ENCODE measurements around the gene RFX7. TPM values are rescaled to one million over a fixed set of nuclear protein-coding genes. Genes with fewer than 3 reads are reported as not detected.
A peak's percentile ranks its signal among the peaks of the same experiment; 100 is the strongest.

Gene RFX7
- total RNA-seq = 57.2 and 61.2 TPM in 2 replicates
- long read RNA-seq, partial matches to known transcripts = 0 of 9 reads
- long read RNA-seq, other reads (novel, unspliced or antisense) = 9 of 9 reads

DNA sequence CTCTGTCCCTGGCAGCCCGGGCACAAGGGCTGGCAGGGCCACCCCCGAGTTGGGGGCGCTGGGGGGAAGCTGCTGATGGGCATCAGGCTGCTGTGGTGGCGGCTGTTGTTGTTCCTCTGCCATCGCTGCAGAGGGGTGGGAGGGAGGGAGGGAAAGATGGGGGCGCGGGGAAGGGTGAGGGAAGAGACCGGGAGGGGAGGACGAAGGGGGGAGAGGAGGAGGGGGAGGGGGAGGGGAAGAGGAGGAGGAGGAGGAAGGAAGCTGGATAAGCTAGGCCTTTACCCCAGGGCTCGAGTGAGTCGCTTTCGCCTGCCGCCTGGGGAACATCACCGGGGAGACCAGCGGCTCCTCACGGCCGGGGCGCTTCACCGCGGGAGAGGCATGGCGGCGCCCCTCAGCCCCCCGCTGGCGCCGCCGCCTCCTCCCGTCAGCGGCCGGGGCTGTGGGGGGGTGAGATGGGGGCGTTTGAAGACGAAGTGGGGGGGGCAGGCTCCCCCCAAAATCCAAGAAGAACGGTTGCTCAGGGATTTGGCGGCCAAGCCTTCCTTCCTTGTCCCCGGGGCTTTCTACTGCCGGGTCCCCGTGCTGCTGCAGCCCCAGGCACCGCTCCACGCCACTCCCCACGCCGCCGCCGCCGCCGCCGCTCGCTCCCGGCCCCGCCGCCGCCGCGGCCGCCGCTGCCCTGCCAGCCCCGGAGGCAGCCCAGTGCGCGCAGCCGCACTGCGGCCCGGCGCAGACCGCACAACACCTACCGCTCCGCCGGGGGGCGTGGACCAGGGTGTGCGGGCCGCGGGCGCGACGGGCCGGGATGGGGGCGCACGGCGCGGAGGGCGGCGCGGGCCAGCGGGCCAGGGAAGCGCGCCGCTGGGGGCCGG lies at the start of gene RFX7:
TSS of gene RFX7 (minus strand) at position 717 of the 875 bp plus-strand sequence. CDS start at position 123, 594 bp downstream.
- TF ChIP-seq, protein P1, sequence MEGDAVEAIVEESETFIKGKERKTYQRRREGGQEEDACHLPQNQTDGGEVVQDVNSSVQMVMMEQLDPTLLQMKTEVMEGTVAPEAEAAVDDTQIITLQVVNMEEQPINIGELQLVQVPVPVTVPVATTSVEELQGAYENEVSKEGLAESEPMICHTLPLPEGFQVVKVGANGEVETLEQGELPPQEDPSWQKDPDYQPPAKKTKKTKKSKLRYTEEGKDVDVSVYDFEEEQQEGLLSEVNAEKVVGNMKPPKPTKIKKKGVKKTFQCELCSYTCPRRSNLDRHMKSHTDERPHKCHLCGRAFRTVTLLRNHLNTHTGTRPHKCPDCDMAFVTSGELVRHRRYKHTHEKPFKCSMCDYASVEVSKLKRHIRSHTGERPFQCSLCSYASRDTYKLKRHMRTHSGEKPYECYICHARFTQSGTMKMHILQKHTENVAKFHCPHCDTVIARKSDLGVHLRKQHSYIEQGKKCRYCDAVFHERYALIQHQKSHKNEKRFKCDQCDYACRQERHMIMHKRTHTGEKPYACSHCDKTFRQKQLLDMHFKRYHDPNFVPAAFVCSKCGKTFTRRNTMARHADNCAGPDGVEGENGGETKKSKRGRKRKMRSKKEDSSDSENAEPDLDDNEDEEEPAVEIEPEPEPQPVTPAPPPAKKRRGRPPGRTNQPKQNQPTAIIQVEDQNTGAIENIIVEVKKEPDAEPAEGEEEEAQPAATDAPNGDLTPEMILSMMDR (conservative IDR thresholded peaks at IDR 0.05) = peak; percentile 29
- Mint-ChIP-seq H3K27ac (ENCODE audit: unreplicated experiment) (peak within 1 kb of the TSS; percentile 91), H3K36me3 (ENCODE audit: low read depth) (peaks cover 5% of the 10 kb centered on the region), H3K27me3 (ENCODE audit: low read depth) (no peaks in the 10 kb centered on the region), H3K4me3 (peak within 1 kb of the TSS; percentile 100), H3K4me1 (peaks cover 47% of the 10 kb centered on the region), H3K9me3 (peaks cover 5% of the 10 kb centered on the region)
- peak; percentile 77 for DNase-seq (ENCODE audit: low read depth, low spot score)

DNA sequence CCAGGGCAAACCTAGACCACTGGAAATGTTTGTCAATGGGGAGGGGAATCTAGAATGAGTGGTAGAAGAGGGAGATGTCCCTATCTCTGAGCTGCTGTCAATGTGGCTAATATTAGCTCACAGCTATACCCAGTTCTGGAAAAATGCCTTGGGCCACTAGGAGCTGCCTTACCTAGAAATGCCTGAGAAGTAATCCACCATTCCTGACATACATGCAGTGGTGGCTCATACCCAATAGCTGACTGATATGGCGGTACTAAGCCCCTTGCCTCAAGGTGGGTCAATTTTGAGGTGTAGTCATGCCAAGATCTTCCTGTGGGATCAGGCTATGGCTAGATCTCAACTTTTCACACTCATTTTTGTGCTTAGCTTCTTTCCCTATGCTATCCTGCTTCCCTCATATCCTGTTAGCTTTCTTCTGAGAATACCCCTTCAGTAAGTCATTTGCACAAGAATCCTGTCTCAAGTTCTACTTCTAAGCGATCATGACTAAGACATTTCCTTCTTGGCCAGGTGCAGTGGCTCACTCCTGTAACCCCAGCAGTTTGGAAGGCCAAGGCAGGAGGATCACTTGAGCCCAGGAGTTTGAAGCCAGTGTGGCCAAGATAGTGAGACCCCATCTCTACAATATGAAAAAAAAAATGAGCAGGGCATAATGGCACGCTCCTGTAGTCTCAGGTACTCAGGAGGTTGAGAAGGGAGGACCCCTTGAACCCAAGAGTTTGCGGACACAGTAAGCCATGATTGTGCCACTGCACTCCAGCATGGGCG lies 49.1 kb upstream of the RFX7 start:
- no peaks in the 10 kb centered on the region for H3K36me3 Mint-ChIP-seq (ENCODE audit: low read depth)
- no peak overlapping the region for H3K4me3 Mint-ChIP-seq
- H3K4me1 Mint-ChIP-seq = no peaks in the 10 kb centered on the region
- peaks cover 2% of the 10 kb centered on the region for H3K9me3 Mint-ChIP-seq
- no peaks in the 10 kb centered on the region for H3K27me3 Mint-ChIP-seq (ENCODE audit: low read depth)
- no peak overlapping the region for H3K27ac Mint-ChIP-seq (ENCODE audit: unreplicated experiment)
- no peak for DNase-seq (ENCODE audit: low read depth, low spot score)
- TF ChIP-seq, protein P1 (conservative IDR thresholded peaks at IDR 0.05) = no peak

DNA sequence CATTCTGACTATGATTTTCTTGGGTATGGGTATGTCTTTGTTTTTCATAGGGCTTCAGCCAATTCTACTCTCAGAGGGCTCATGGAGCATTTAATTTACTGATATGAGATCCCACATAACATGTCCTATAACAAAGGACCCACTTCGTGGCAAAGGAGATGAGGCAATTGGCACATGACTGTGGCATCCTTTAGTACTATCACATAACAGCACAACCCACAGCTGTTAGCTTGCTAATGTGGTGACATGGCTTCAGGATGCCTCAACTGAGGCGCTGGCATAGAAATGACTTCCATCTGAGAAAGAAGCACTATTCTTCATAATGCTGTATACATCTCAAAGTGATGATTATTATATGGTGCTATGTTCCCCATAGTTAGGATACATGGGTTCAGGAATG lies 48.1 kb upstream of the RFX7 start:
- H3K4me3 Mint-ChIP-seq = no peak overlapping the region
- no peaks in the 10 kb centered on the region for H3K36me3 Mint-ChIP-seq (ENCODE audit: low read depth)
- no peaks in the 10 kb centered on the region for H3K27me3 Mint-ChIP-seq (ENCODE audit: low read depth)
- DNase-seq (ENCODE audit: low read depth, low spot score) = no peak
- H3K9me3 Mint-ChIP-seq = peaks cover 2% of the 10 kb centered on the region
- H3K27ac Mint-ChIP-seq (ENCODE audit: unreplicated experiment) = no peak overlapping the region
- no peaks in the 10 kb centered on the region for H3K4me1 Mint-ChIP-seq
- TF ChIP-seq, protein P1 (conservative IDR thresholded peaks at IDR 0.05) = no peak

DNA sequence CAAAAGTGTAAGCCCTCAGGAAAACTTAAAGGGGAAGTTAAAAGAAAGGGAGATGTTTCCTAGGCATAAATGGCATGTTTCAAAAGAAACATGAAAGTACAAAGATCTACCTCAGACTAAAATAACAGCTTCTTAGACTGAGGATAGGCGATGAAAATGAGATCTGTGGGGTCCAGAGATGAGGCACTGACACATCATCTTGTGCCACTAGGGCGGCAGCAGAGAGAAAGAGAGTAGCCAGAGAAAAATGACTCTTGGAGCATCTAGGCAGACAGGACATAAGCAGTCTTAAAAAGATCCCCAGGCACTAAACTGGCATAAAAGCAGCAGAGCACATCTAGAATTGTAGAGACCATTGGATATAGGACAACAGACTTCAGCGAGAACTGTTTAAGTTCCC lies 42.5 kb upstream of the RFX7 start:
- H3K9me3 Mint-ChIP-seq = no peaks in the 10 kb centered on the region
- TF ChIP-seq, protein P1 (conservative IDR thresholded peaks at IDR 0.05) = peak; percentile 38
- H3K27me3 Mint-ChIP-seq (ENCODE audit: low read depth) = no peaks in the 10 kb centered on the region
- H3K4me1 Mint-ChIP-seq = no peaks in the 10 kb centered on the region
- no peak overlapping the region for H3K27ac Mint-ChIP-seq (ENCODE audit: unreplicated experiment)
- no peak overlapping the region for H3K4me3 Mint-ChIP-seq
- H3K36me3 Mint-ChIP-seq (ENCODE audit: low read depth) = no peaks in the 10 kb centered on the region
- no peak for DNase-seq (ENCODE audit: low read depth, low spot score)

DNA sequence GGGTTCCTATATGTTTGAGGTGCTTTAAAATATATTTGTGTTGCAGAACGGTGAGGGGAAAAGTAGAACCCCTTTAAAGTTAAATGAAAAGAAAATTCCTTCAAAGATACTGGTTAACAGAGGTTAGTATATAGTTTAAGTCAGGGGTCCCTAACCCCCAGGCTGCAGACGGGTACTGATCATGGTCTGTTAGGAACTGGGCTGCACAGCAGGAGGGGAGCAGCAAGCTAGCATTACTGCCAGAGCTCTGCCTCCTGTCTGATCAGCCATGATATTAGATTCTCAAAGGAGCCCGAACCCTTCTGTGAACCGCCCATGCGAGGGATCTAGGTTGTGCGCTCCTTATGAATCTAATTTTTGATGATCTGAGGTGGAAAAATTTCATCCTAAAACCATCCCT lies 37.5 kb upstream of the RFX7 start:
- TF ChIP-seq, protein P1 (conservative IDR thresholded peaks at IDR 0.05) = no peak
- H3K4me3 Mint-ChIP-seq = no peak overlapping the region
- DNase-seq (ENCODE audit: low read depth, low spot score) = no peak
- H3K27ac Mint-ChIP-seq (ENCODE audit: unreplicated experiment) = no peak overlapping the region
- no peaks in the 10 kb centered on the region for H3K36me3 Mint-ChIP-seq (ENCODE audit: low read depth)
- no peaks in the 10 kb centered on the region for H3K27me3 Mint-ChIP-seq (ENCODE audit: low read depth)
- H3K4me1 Mint-ChIP-seq = no peaks in the 10 kb centered on the region
- peaks cover 2% of the 10 kb centered on the region for H3K9me3 Mint-ChIP-seq
